GM12878 (cell line): ENCODE data around the gene PRELID2.

Experiments used
- CREM ChIP-seq: IDR thresholded peaks from 2 replicates; pipeline ENCODE4 v1.6.1; 2014; ENCODE audit warnings: antibody characterized with exemption, low read depth
- ESRRA ChIP-seq: IDR thresholded peaks from 2 replicates; pipeline ENCODE4 v1.6.1; 2012; ENCODE audit warnings: mild to moderate bottlenecking, low read length, improper control_type of control experiment
- EZH2 ChIP-seq: IDR thresholded peaks from 2 replicates; pipeline ENCODE4 v1.6.1; 2012; ENCODE audit warnings: low read depth, mild to moderate bottlenecking, control low read depth, inconsistent platforms, low read length, borderline replicate concordance; ENCODE audit not compliant: control insufficient read depth
- GABPA ChIP-seq: IDR thresholded peaks from 2 replicates; pipeline ENCODE4 v1.6.1; 2014; ENCODE audit warnings: antibody characterized with exemption, low read depth, mild to moderate bottlenecking, inconsistent platforms
- JUND ChIP-seq: IDR thresholded peaks from 2 replicates; pipeline ENCODE4 v1.6.1; 2012; ENCODE audit warnings: low read depth, mild to moderate bottlenecking, low read length, improper control_type of control experiment, moderate library complexity
- POLR2A ChIP-seq: IDR thresholded peaks from 2 replicates; pipeline ENCODE4 v1.6.1; 2011; ENCODE audit warnings: low read depth, mild to moderate bottlenecking, low read length
- POLR2AphosphoS5 ChIP-seq: IDR thresholded peaks from 2 replicates; pipeline ENCODE4 v1.6.1; 2011; ENCODE audit warnings: mild to moderate bottlenecking, low read length, inconsistent platforms
- YY1 ChIP-seq: IDR thresholded peaks from 2 replicates; pipeline ENCODE4 v1.6.1; 2011; ENCODE audit warnings: low read depth, mild to moderate bottlenecking, low read length
- ZNF384 ChIP-seq: IDR thresholded peaks from 2 replicates; pipeline ENCODE4 v1.6.1; 2012; ENCODE audit warnings: low read depth, mild to moderate bottlenecking, low read length, improper control_type of control experiment, borderline replicate concordance
- TF ChIP-seq, protein P1 (sequence below): fragments of 450-650 bp; IDR thresholded peaks from 2 replicates; pipeline ENCODE4 v1.6.1; 2017; ENCODE audit warnings: mild to moderate bottlenecking, moderate library complexity
- TF ChIP-seq, protein P2 (sequence below): IDR thresholded peaks from 2 replicates; pipeline ENCODE4 v1.6.1; 2012; ENCODE audit warnings: low read depth, low read length, improper control_type of control experiment
- TF ChIP-seq, protein P3 (sequence below), 3 experiments: IDR thresholded peaks in 2 of 3; conservative IDR thresholded peaks in 1 of 3; 2 replicates each; pipeline ENCODE4 v1.5.1; 2011; ENCODE audit warnings: low read depth in 3 of 3, low read length in 3 of 3, mild to moderate bottlenecking in 3 of 3, control low read depth in 2 of 3, moderate library complexity in 2 of 3, inconsistent platforms in 1 of 3, mixed read lengths in 1 of 3; ENCODE audit not compliant: control insufficient read depth in 2 of 3, insufficient read depth in 1 of 3; ENCODE audit errors: extremely low read depth in 1 of 3
- TF ChIP-seq, protein P4 (sequence below): IDR thresholded peaks from 2 replicates; pipeline ENCODE4 v1.6.1; 2011; ENCODE audit warnings: borderline replicate concordance, low read depth, mild to moderate bottlenecking, moderate library complexity, low read length; ENCODE audit not compliant: insufficient read depth, poor library complexity, severe bottlenecking

DNA sequence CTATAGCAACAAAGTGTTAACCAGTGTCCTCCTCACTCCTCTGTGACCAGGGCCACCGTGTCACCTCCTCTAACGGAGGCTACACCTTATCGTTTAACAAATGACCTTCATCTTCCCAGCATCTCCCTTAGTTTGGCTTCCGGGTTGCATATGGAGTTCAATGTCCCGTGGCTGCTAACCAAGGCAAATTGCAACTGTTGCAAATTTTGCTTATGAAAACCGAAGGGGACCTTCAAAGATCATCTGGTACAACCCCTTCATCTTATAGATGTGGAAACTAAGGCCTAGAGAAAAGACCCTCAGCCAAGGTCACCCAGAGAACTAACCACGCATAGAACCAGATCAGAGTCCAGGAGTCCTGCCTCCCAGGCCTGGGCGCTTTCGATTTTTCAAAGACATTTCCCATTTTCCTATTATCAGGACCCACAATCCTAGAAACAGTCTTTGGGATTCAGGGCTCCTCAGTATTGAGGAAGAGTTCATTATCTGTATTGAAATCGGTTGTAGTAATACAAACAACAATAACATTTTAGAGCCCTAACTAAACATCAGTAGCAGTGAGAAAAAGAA is 1.4 kb downstream of the PRELID2 start:
- TF ChIP-seq EZH2 (no peak), POLR2AphosphoS5 (no peak), JUND (no peak), ZNF384 (no peak), POLR2A (no peak), ESRRA (no peak), CREM (no peak), YY1 (no peak), GABPA (no peak)
- TF ChIP-seq, protein P1, sequence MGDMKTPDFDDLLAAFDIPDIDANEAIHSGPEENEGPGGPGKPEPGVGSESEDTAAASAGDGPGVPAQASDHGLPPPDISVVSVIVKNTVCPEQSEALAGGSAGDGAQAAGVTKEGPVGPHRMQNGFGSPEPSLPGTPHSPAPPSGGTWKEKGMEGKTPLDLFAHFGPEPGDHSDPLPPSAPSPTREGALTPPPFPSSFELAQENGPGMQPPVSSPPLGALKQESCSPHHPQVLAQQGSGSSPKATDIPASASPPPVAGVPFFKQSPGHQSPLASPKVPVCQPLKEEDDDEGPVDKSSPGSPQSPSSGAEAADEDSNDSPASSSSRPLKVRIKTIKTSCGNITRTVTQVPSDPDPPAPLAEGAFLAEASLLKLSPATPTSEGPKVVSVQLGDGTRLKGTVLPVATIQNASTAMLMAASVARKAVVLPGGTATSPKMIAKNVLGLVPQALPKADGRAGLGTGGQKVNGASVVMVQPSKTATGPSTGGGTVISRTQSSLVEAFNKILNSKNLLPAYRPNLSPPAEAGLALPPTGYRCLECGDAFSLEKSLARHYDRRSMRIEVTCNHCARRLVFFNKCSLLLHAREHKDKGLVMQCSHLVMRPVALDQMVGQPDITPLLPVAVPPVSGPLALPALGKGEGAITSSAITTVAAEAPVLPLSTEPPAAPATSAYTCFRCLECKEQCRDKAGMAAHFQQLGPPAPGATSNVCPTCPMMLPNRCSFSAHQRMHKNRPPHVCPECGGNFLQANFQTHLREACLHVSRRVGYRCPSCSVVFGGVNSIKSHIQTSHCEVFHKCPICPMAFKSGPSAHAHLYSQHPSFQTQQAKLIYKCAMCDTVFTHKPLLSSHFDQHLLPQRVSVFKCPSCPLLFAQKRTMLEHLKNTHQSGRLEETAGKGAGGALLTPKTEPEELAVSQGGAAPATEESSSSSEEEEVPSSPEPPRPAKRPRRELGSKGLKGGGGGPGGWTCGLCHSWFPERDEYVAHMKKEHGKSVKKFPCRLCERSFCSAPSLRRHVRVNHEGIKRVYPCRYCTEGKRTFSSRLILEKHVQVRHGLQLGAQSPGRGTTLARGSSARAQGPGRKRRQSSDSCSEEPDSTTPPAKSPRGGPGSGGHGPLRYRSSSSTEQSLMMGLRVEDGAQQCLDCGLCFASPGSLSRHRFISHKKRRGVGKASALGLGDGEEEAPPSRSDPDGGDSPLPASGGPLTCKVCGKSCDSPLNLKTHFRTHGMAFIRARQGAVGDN = no peak
- TF ChIP-seq, protein P2, sequence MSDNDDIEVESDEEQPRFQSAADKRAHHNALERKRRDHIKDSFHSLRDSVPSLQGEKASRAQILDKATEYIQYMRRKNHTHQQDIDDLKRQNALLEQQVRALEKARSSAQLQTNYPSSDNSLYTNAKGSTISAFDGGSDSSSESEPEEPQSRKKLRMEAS = no peak
- TF ChIP-seq, protein P3, sequence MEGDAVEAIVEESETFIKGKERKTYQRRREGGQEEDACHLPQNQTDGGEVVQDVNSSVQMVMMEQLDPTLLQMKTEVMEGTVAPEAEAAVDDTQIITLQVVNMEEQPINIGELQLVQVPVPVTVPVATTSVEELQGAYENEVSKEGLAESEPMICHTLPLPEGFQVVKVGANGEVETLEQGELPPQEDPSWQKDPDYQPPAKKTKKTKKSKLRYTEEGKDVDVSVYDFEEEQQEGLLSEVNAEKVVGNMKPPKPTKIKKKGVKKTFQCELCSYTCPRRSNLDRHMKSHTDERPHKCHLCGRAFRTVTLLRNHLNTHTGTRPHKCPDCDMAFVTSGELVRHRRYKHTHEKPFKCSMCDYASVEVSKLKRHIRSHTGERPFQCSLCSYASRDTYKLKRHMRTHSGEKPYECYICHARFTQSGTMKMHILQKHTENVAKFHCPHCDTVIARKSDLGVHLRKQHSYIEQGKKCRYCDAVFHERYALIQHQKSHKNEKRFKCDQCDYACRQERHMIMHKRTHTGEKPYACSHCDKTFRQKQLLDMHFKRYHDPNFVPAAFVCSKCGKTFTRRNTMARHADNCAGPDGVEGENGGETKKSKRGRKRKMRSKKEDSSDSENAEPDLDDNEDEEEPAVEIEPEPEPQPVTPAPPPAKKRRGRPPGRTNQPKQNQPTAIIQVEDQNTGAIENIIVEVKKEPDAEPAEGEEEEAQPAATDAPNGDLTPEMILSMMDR (IDR thresholded peaks at IDR 0.05 in 2 of 3, conservative IDR thresholded peaks at IDR 0.05 in 1 of 3; ENCODE audit: control insufficient read depth in 2 of 3, extremely low read depth in 1 of 3, insufficient read depth in 1 of 3, low read depth in 3 of 3, low read length in 3 of 3) = no peak
- TF ChIP-seq, protein P4, sequence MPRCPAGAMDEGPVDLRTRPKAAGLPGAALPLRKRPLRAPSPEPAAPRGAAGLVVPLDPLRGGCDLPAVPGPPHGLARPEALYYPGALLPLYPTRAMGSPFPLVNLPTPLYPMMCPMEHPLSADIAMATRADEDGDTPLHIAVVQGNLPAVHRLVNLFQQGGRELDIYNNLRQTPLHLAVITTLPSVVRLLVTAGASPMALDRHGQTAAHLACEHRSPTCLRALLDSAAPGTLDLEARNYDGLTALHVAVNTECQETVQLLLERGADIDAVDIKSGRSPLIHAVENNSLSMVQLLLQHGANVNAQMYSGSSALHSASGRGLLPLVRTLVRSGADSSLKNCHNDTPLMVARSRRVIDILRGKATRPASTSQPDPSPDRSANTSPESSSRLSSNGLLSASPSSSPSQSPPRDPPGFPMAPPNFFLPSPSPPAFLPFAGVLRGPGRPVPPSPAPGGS = no peak
